HG03139 (cell line): Measurements from ENCODE around the gene LRWD1.
"Not testable (repeated sequence)": the region's sequence is repeated elsewhere in the genome, so short reads cannot be mapped to it uniquely, and the experiment has no call there.

ENCODE experiments used
- ATAC-seq: cut with Tn5 transposase; IDR thresholded peaks from one replicate; pipeline ENCODE4 v1.9.1; 2021; ENCODE audit not compliant: unreplicated experiment

The LRWD1 gene

GRCh38 chr7:102494026-102494425 is 29.2 kb downstream of the LRWD1 start:
- ATAC-seq: peak; percentile 2

GRCh38 chr7:102494473-102495149 is 29.8 kb downstream of the LRWD1 start:
- ATAC-seq: peak; percentile 60

GRCh38 chr7:102496861-102497260 is 32.1 kb downstream of the LRWD1 start:
- ATAC-seq: not testable (repeated sequence)

GRCh38 chr7:102497308-102497707 is 32.5 kb downstream of the LRWD1 start:
- ATAC-seq: not testable (repeated sequence)

- ATAC-seq: not testable (repeated sequence)
Observed at GRCh38 chr7:102498321-102498720, 33.5 kb downstream of the LRWD1 start.

GRCh38 chr7:102503141-102503540 is 38.4 kb downstream of the LRWD1 start:
- ATAC-seq: not testable (repeated sequence)

GRCh38 chr7:102505298-102506185 is 40.8 kb downstream of the LRWD1 start:
- not testable (repeated sequence) for ATAC-seq

- not testable (repeated sequence) for ATAC-seq
Observed at GRCh38 chr7:102507410-102508088, 42.8 kb downstream of the LRWD1 start.

- not testable (repeated sequence) for ATAC-seq
Observed at GRCh38 chr7:102510575-102510974, 45.8 kb downstream of the LRWD1 start.

- ATAC-seq: peak; percentile 37
Observed at GRCh38 chr7:102511860-102512522, 47.2 kb downstream of the LRWD1 start.

- ATAC-seq: not testable (repeated sequence)
Observed at GRCh38 chr7:102512642-102513221, 47.9 kb downstream of the LRWD1 start.

- ATAC-seq: peak; percentile 56
Observed at GRCh38 chr7:102514881-102515721, 50.3 kb downstream of the LRWD1 start.

GRCh38 chr7:102515889-102516288 is 51.1 kb downstream of the LRWD1 start:
- ATAC-seq: not testable (repeated sequence)

- not testable (repeated sequence) for ATAC-seq
Observed at GRCh38 chr7:102516951-102517350, 52.2 kb downstream of the LRWD1 start.

- peak; percentile 75 for ATAC-seq
Observed at GRCh38 chr7:102517550-102518147, 52.9 kb downstream of the LRWD1 start, which contains the start of gene RASA4B. RASA4B (minus strand) TSS chr7:102517777; CDS start chr7:102517710, 67 bp downstream.

- not testable (repeated sequence) for ATAC-seq
Observed at GRCh38 chr7:102520797-102521196, 56.0 kb downstream of the LRWD1 start.
